ENCODE data around the gene PEMT. TPM values are rescaled to one million over a fixed set of nuclear protein-coding genes. Genes with fewer than 3 reads are reported as not detected.

Gene PEMT
- total and polyA plus RNA-seq, 2 of the 8 experiments (the other 6 are each of a cell fraction or from before 2014, with no cell fraction given), result 42.0 to 118 TPM

DNA sequence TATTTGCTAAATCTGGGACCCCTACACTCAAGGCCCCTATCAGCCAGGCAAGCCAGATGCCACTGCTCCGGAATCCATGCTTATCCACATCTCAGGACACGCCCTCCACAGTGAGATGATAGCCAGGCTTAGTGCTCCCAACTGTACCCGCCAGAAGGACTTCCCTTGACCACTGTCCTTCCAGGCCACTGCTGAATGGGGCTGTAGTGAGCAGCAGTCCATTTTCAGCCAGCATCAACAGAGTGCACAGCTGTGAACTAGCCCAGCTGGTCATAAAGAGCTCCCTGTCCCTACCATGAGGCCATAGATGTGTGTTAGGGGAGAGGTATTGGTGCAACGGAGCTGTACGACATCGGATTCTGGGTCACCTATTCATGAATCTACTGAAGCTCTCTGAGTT lies 127.7 kb downstream of the PEMT start:
- Histone ChIP-seq H3K23ac (ENCODE audit: insufficient read length) (no peak overlapping the region), H3K9me3 (ENCODE audit: insufficient read depth in 2 of 2, low read depth in 1 of 2, low read length in 1 of 2) (peaks cover 0 to 7% of the 10 kb centered on the region in 2 experiments; a peak in 2 of 4 replicates), H3K23me2 (ENCODE audit: low read depth, low read length) (peaks cover 5% of the 10 kb centered on the region; the same call in 1 of the 2 replicates), H3K79me1 (ENCODE audit: low read depth, low read length) (no peaks in the 10 kb centered on the region), H2BK15ac (ENCODE audit: low read length) (no peak overlapping the region), H2BK12ac (ENCODE audit: low read depth, low read length) (no peak overlapping the region), H3K79me2 (ENCODE audit: control insufficient read depth in 1 of 2, insufficient read depth in 2 of 2, low read length in 2 of 2) (no peaks in the 10 kb centered on the region), H3K27me3 (replicated peaks in 1 of 4; ENCODE audit: control insufficient read depth in 3 of 4, extremely low read depth in 1 of 4, insufficient read depth in 3 of 4, low read length in 3 of 4) (no peaks in the 10 kb centered on the region; a peak in 2 of 7 replicates), H4K8ac (ENCODE audit: extremely low read depth, insufficient read depth, low read length) (no peak overlapping the region), H2BK5ac (ENCODE audit: low read depth, low read length) (no peak overlapping the region), H3K4ac (replicated peaks; ENCODE audit: insufficient read length, low read depth, low read length) (no peak overlapping the region), H3K27ac (ENCODE audit: low read depth, low read length) (no peak overlapping the region), H3K18ac (ENCODE audit: extremely low read depth, low read length) (no peak overlapping the region), H2AFZ (ENCODE audit: low read length) (no peak overlapping the region), H3K4me2 (ENCODE audit: insufficient read depth in 1 of 2, low read depth in 2 of 2, low read length in 2 of 2) (no peak overlapping the region), H4K91ac (replicated peaks; ENCODE audit: insufficient read length, low read length) (no peak overlapping the region), H2AK5ac (ENCODE audit: low read depth, low read length) (no peak overlapping the region), H2BK20ac (ENCODE audit: low read length) (no peak overlapping the region), H3K56ac (replicated peaks; ENCODE audit: insufficient read length, low read depth, low read length) (no peak overlapping the region), H3K4me1 (replicated peaks in 1 of 4; ENCODE audit: control insufficient read depth in 3 of 4, insufficient read depth in 4 of 4, low read length in 3 of 4) (no peaks in the 10 kb centered on the region), H3K14ac (ENCODE audit: insufficient read length) (no peak overlapping the region), H4K20me1 (replicated peaks in 1 of 2; ENCODE audit: control insufficient read depth in 1 of 2, insufficient read depth in 2 of 2, low read length in 2 of 2) (peaks cover 0 to 4% of the 10 kb centered on the region in 2 experiments), H3K4me3 (ENCODE audit: extremely low read depth in 1 of 4, insufficient read depth in 2 of 4, low read depth in 3 of 4, low read length in 4 of 4) (no peak overlapping the region), H4K5ac (ENCODE audit: insufficient read length, low read depth, low read length) (no peak overlapping the region), H2BK120ac (replicated peaks; ENCODE audit: low read depth, low read length) (no peak overlapping the region), H3K9ac (replicated peaks in 1 of 4; ENCODE audit: extremely low read depth in 1 of 4, low read depth in 3 of 4, low read length in 3 of 4) (no peak overlapping the region), H3K36me3 (ENCODE audit: control insufficient read depth in 2 of 4, insufficient read depth in 4 of 4, low read length in 3 of 4) (no peaks in the 10 kb centered on the region)
- ChIA-PET POLR2A (ENCODE audit: partially characterized antibody) (interaction anchor here (1.3 kb wide), 1 partner anchor 28 kb away, joined by 3 read pairs; no protein-coding TSS in a partner anchor), CTCF (ENCODE audit: partially characterized antibody) (interaction anchor here (1.0 to 2.0 kb wide), 2 partner anchors 33 to 104 kb away, joined by 3 to 7 read pairs; no protein-coding TSS in a partner anchor)
- WGBS, 2 experiments (ENCODE audit: extremely low coverage in 1 of 2, insufficient coverage in 1 of 2, insufficient read length in 1 of 2, insufficient replicate concordance in 2 of 2, low coverage in 1 of 2, low lambda C conversion rate in 2 of 2, missing lambda C conversion rate in 1 of 2), result 90% methylated on average over 6 of the region's 6 CpGs; no CpG with 5 or more reads in 1 of the 2 experiments
- FAIRE-seq, result no peak
- DNase-seq (ENCODE audit: low read depth in 1 of 2, low spot score in 2 of 2), result no peak
- no peak for TF ChIP-seq EGR1 (IDR thresholded peaks at IDR 0.05; ENCODE audit: borderline replicate concordance, low read depth, low read length)
- no peak for TF ChIP-seq POU5F1 (IDR thresholded peaks at IDR 0.05; ENCODE audit: low read depth, low read length)
- no peak for TF ChIP-seq BACH1 (IDR thresholded peaks at IDR 0.05; ENCODE audit: low read length)
- TF ChIP-seq, protein P1, sequence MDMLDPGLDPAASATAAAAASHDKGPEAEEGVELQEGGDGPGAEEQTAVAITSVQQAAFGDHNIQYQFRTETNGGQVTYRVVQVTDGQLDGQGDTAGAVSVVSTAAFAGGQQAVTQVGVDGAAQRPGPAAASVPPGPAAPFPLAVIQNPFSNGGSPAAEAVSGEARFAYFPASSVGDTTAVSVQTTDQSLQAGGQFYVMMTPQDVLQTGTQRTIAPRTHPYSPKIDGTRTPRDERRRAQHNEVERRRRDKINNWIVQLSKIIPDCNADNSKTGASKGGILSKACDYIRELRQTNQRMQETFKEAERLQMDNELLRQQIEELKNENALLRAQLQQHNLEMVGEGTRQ (IDR thresholded peaks at IDR 0.05; ENCODE audit: low read length), result no peak
- no peak for TF ChIP-seq KDM1A (IDR thresholded peaks at IDR 0.05; ENCODE audit: borderline replicate concordance, low read length)
- TF ChIP-seq KDM5A (IDR thresholded peaks at IDR 0.05; ENCODE audit: low read length), result no peak
- TF ChIP-seq NANOG (IDR thresholded peaks at IDR 0.05; ENCODE audit: insufficient read depth, low read depth, low read length, poor library complexity, severe bottlenecking), result no peak
- TF ChIP-seq, protein P2, sequence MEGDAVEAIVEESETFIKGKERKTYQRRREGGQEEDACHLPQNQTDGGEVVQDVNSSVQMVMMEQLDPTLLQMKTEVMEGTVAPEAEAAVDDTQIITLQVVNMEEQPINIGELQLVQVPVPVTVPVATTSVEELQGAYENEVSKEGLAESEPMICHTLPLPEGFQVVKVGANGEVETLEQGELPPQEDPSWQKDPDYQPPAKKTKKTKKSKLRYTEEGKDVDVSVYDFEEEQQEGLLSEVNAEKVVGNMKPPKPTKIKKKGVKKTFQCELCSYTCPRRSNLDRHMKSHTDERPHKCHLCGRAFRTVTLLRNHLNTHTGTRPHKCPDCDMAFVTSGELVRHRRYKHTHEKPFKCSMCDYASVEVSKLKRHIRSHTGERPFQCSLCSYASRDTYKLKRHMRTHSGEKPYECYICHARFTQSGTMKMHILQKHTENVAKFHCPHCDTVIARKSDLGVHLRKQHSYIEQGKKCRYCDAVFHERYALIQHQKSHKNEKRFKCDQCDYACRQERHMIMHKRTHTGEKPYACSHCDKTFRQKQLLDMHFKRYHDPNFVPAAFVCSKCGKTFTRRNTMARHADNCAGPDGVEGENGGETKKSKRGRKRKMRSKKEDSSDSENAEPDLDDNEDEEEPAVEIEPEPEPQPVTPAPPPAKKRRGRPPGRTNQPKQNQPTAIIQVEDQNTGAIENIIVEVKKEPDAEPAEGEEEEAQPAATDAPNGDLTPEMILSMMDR (IDR thresholded peaks at IDR 0.05; ENCODE audit: control extremely low read depth in 1 of 3, insufficient read depth in 1 of 3, low read depth in 1 of 3, low read length in 3 of 3), result no peak
- TF ChIP-seq, protein P3, sequence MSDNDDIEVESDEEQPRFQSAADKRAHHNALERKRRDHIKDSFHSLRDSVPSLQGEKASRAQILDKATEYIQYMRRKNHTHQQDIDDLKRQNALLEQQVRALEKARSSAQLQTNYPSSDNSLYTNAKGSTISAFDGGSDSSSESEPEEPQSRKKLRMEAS (IDR thresholded peaks at IDR 0.05), result no peak
- TF ChIP-seq EP300 (IDR thresholded peaks at IDR 0.05; ENCODE audit: borderline replicate concordance in 1 of 2, low read depth in 2 of 2, low read length in 2 of 2), result no peak

All from H1 (cell line).